GM19099 (cell line): ENCODE results near the gene SREK1IP1.

Source experiments
- POLR2A ChIP-seq: IDR thresholded peaks from 3 replicates; pipeline ENCODE4 v1.6.1; 2011; ENCODE audit warnings: low read depth; ENCODE audit not compliant: insufficient read length; ENCODE audit errors: extremely low read depth

The SREK1IP1 gene

GRCh38 chr5:64771736-64772135, 3.2 kb upstream of the SREK1IP1 start:
- no peak for TF ChIP-seq POLR2A

- TF ChIP-seq POLR2A = no peak
These were observed 1.4 kb upstream of the SREK1IP1 start for GRCh38 chr5:64769855-64770254.

- TF ChIP-seq POLR2A = no peak
These were observed 533 bp downstream of the SREK1IP1 start for GRCh38 chr5:64767959-64768357.

DNA sequence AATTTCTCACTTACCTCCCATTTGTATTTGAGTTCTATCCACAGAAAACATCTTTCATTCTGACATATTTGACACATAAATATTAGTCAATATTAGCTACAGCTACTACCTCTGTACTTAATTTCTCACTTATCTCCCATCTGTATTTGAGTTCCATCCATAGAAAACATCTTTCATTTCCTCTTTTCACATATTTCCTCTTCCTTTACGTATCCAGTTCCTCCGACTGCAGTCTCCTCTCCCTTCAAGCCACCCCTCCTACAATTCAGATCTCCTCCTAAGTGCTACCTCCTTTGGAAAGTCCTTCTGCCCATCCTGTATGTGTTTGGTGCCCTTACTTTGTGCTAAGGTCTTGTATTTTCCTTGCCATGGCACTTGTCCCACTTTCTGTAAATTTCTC, 1.6 kb downstream of the SREK1IP1 start:
- no peak for TF ChIP-seq POLR2A

GRCh38 chr5:64765804-64766504, 2.5 kb downstream of the SREK1IP1 start:
- no peak for TF ChIP-seq POLR2A

GRCh38 chr5:64763948-64764503, 4.5 kb downstream of the SREK1IP1 start:
- TF ChIP-seq POLR2A = no peak

GRCh38 chr5:64759960-64760660, 8.4 kb downstream of the SREK1IP1 start:
- no peak for TF ChIP-seq POLR2A

GRCh38 chr5:64758901-64759300, 9.6 kb downstream of the SREK1IP1 start:
- TF ChIP-seq POLR2A = no peak

GRCh38 chr5:64754066-64754465, 14.4 kb downstream of the SREK1IP1 start:
- TF ChIP-seq POLR2A = no peak

DNA sequence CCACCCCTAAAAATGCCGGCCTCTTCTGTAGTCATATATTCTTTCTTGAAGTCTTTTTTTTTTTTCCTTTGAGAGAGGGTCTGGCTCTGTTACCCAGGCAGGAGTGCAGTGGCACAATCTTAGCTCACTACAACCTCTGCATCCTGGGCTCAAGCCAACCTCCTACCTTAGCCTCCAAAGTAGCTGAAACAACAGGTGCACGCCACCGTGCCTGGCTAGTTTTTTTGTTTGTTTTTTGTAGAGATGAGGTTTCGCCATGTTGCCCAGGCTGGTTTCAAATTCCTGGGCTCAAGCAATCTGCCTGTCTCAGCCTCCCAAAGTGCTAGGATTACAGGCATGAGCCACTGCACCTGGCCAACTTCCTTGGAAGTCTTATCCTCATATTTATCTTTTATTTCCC, 19.1 kb downstream of the SREK1IP1 start:
- no peak for TF ChIP-seq POLR2A

DNA sequence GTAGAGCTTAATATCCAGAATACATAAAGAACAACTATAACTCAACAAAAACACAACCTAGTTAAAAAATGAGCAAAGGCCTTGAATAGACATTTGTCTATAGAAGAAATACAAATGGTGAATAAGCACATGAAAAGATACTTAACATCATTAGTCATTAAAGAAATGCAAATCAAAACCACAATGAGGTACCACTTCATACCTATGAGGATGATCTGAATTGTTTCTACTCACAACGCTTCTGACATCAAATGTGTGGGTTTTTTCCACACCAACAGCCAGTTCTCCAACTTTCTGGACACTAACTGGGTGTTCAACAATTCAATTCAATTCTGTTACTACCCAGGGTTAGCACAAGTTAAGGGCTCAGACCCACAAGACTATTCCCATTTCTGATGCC, 22.0 kb downstream of the SREK1IP1 start:
- TF ChIP-seq POLR2A = no peak

DNA sequence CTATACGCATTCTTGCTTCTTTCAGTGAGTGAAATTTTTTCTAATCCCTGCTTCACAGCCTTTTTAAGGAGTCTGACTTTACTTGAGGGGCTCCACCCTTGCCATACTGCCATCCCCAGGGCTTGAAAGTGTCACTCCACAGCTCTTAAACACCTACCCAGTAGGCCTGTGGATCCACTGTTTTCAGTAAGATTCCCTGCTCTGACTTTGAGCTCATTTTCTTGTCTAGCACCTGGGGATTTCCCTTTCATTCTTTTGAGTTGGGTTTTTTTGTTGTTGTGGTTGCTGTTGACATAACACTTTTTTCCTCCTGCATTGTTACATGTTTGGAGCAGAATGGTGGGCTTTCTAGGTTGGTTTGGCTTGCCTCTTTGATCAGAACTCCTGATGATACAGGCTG, 23.6 kb downstream of the SREK1IP1 start:
- no peak for TF ChIP-seq POLR2A

GRCh38 chr5:64742821-64743220, 25.7 kb downstream of the SREK1IP1 start:
- no peak for TF ChIP-seq POLR2A

GRCh38 chr5:64742411-64742810, 26.1 kb downstream of the SREK1IP1 start:
- TF ChIP-seq POLR2A = no peak

GRCh38 chr5:64727150-64727549, 41.3 kb downstream of the SREK1IP1 start:
- TF ChIP-seq POLR2A = no peak

- no peak for TF ChIP-seq POLR2A
These were observed 45.9 kb downstream of the SREK1IP1 start for GRCh38 chr5:64722588-64722987.
